RWPE2 (cell line): ENCODE measurements around the gene ZNF385A.
A peak's percentile ranks its signal among the peaks of the same experiment; 100 is the strongest.

Experiments used
- ATAC-seq: fragments of 200-7000 bp; cut with Tn5 transposase; 3 replicates; pipeline ENCODE4 v1.9.1; 2021; ENCODE audit warnings: low read depth
- DNase-seq: peaks from one replicate; pipeline ENCODE4 v3.0.0-alpha.2; 2020; ENCODE audit warnings: low spot score
- H3K27ac ChIP-seq: fragments of 450-650 bp; 2 replicates; pipeline ENCODE4 v1.5.1; 2017; ENCODE audit warnings: mild to moderate bottlenecking; ENCODE audit not compliant: poor library complexity, severe bottlenecking
- H3K27me3 ChIP-seq: fragments of 250-450 bp; sonication (Bioruptor Pico); 2 replicates; pipeline ENCODE4 v1.5.1; 2021; ENCODE audit warnings: mild to moderate bottlenecking, moderate library complexity; ENCODE audit not compliant: insufficient read depth, poor library complexity, severe bottlenecking
- H3K36me3 ChIP-seq: fragments of 250-450 bp; sonication (Bioruptor Pico); 2 replicates; pipeline ENCODE4 v1.5.1; 2020; ENCODE audit warnings: low read depth, mild to moderate bottlenecking, moderate library complexity
- H3K4me1 ChIP-seq: fragments of 250-450 bp; sonication (Bioruptor Pico); 2 replicates; pipeline ENCODE4 v1.5.1; 2021; ENCODE audit warnings: mild to moderate bottlenecking, moderate library complexity; ENCODE audit not compliant: insufficient read depth, poor library complexity, severe bottlenecking
- H3K4me3 ChIP-seq: fragments of 250-450 bp; sonication (Bioruptor Pico); 2 replicates; pipeline ENCODE4 v1.5.1; 2021; ENCODE audit warnings: mild to moderate bottlenecking, moderate library complexity; ENCODE audit not compliant: severe bottlenecking
- H3K9me3 ChIP-seq: fragments of 250-450 bp; sonication (Bioruptor Pico); 2 replicates; pipeline ENCODE4 v1.5.1; 2021; ENCODE audit warnings: mild to moderate bottlenecking, moderate library complexity; ENCODE audit not compliant: severe bottlenecking
- TF ChIP-seq, protein P1 (sequence below): fragments of 450-650 bp; IDR thresholded peaks from one replicate; pipeline ENCODE4 v1.5.1; 2017; ENCODE audit warnings: mild to moderate bottlenecking, moderate library complexity; ENCODE audit not compliant: poor library complexity, severe bottlenecking

The ZNF385A gene

DNA sequence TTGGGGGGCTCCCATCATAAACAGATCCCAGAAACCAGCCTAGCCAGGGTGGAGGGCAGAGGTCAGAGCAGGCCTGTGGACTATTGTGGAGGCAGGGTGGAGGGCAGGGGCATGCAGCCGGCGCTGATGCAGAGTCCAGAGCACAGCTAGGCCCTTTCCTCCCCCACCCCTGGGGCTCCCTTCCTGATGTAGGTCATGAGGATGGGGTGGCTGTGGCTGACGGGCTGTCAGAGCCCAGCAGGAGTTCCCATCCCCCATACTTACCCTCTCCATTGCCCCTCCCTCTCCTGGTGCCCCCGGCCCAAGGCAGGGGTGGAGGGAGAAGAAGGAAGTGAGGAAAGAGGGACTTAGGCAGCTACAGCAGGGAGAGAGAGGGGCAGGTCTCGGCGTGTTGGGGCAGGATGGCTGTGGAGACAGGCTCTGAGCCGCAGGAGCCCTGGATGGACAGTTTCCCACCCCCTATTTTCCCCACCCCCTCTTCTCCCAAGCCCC, 5.7 kb upstream of the ZNF385A start:
- Histone ChIP-seq H3K9me3 (no peaks in the 10 kb centered on the region), H3K36me3 (peaks cover 12% of the 10 kb centered on the region), H3K4me3 (peak overlapping the region; percentile 81), H3K4me1 (peaks cover 30% of the 10 kb centered on the region), H3K27me3 (no peaks in the 10 kb centered on the region), H3K27ac (peak overlapping the region; percentile 67)
- no peak for DNase-seq
- TF ChIP-seq, protein P1, sequence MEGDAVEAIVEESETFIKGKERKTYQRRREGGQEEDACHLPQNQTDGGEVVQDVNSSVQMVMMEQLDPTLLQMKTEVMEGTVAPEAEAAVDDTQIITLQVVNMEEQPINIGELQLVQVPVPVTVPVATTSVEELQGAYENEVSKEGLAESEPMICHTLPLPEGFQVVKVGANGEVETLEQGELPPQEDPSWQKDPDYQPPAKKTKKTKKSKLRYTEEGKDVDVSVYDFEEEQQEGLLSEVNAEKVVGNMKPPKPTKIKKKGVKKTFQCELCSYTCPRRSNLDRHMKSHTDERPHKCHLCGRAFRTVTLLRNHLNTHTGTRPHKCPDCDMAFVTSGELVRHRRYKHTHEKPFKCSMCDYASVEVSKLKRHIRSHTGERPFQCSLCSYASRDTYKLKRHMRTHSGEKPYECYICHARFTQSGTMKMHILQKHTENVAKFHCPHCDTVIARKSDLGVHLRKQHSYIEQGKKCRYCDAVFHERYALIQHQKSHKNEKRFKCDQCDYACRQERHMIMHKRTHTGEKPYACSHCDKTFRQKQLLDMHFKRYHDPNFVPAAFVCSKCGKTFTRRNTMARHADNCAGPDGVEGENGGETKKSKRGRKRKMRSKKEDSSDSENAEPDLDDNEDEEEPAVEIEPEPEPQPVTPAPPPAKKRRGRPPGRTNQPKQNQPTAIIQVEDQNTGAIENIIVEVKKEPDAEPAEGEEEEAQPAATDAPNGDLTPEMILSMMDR, result no peak
- peak; percentile 48 for ATAC-seq

DNA sequence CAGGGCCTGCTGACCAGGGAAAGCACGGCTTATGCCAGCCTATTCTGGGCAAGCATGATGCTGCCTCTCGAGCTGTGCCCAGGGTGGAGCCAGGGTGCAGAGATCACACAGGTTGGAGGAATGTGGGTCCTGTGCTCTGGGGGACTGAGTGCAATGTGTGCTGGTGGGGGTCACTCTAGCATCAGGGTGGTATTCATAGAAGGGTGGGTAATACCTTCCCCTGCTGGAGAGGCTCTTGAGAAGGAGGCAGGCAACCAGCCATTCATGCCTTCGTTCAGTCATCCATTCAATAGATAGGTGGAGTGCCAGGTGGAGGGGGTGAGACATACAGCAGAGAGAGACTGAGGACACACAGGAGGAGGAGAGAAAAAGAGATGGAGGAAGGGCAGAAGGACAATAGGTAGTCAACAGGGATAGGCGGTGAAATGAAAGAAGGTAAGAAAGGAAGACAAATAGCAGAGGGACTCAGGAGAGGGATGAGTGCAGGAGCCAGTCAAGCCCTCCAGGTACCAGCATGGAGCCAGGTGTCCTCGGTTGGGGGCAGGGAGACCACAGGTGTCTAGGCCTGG, 5.2 kb upstream of the ZNF385A start:
- Histone ChIP-seq H3K9me3 (no peaks in the 10 kb centered on the region), H3K27me3 (no peaks in the 10 kb centered on the region), H3K27ac (peak overlapping the region; percentile 67), H3K36me3 (peaks cover 7% of the 10 kb centered on the region), H3K4me1 (peaks cover 30% of the 10 kb centered on the region), H3K4me3 (peak overlapping the region; percentile 81)
- ATAC-seq (no peak), DNase-seq (no peak)
- TF ChIP-seq, protein P1, result no peak

GRCh38 chr12:54389134-54389508, 4.6 kb upstream of the ZNF385A start:
- no peak for DNase-seq
- TF ChIP-seq, protein P1, result no peak
- Histone ChIP-seq H3K27me3 (no peaks in the 10 kb centered on the region), H3K36me3 (peaks cover 4% of the 10 kb centered on the region; the same call in 1 of the 2 replicates), H3K4me3 (no peak overlapping the region), H3K4me1 (peaks cover 30% of the 10 kb centered on the region), H3K27ac (peak overlapping the region; percentile 67), H3K9me3 (no peaks in the 10 kb centered on the region)
- ATAC-seq, result no peak

DNA sequence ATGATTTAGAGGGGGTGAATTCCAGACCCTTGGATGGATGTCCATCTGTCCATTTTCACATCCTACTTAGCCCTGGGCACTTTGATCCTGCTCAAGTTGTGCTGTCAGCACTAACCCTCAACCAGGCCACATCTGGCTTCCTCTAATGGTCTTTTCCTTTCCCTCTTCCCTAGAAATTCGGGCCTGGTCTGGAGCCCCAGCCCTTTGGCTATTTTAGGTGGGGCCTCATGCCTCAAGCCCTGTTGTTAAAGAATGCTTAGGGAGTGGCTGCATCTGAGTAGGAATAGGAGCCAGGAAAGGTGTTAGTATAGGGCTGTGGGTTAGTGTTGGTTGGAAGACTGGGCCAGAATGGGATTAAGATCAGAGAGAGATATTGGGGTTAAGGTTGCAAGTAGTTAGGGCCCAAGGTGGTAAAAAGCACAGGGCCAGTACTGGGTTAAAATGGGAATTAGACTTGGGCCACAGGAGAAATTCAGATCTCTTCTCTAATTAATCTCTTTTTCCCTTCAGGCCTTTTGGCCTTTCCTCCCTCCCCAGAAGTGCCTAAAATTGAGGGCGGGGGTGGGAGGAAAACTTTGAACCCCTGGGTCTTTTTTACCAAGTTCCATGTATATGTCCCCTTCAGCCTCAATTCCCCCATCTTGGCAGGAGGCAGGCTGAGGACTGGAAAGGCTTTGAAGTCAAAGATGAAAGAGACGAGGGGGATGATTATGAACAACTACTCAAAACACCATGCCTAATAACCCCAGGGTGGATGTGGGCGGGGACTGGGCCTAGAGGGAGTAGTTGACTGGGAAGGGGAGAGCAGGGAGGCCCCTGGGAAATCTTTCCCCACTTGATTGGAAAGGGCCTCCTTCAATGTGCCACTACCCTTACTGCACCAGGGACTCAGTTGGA, 4.0 kb upstream of the ZNF385A start:
- H3K4me1 ChIP-seq, result peaks cover 30% of the 10 kb centered on the region

More for the DNA sequence above, 4.0 kb upstream of the ZNF385A start:
- H3K9me3 ChIP-seq, result no peaks in the 10 kb centered on the region
- ATAC-seq (no peak), DNase-seq (no peak)
- TF ChIP-seq, protein P1, result no peak
- no peak overlapping the region for H3K4me3 ChIP-seq
- H3K27ac ChIP-seq, result peak overlapping the region; percentile 67
- H3K27me3 ChIP-seq, result no peaks in the 10 kb centered on the region
- peaks cover 9% of the 10 kb centered on the region; the same call in 1 of the 2 replicates for H3K36me3 ChIP-seq
